NCI-H524 (cell line): ENCODE data around the gene NRN1L.
A peak's percentile ranks its signal among the peaks of the same experiment; 100 is the strongest.
"Not testable (repeated sequence)": the region's sequence is repeated elsewhere in the genome, so short reads cannot be mapped to it uniquely, and the experiment has no call there.

Experiments used
- DNase-seq, 2 experiments: peaks; one replicate each; lab custom pipeline; 2025; lab: John Stamatoyannopoulos, UW

NRN1L gene

GRCh38 chr16:67860589-67861398, 23.9 kb upstream of the NRN1L start:
- no peak for DNase-seq

- no peak for DNase-seq
Observed at GRCh38 chr16:67861877-67862276, 22.8 kb upstream of the NRN1L start.

- no peak for DNase-seq
Observed at GRCh38 chr16:67862623-67863583, 21.8 kb upstream of the NRN1L start.

DNA sequence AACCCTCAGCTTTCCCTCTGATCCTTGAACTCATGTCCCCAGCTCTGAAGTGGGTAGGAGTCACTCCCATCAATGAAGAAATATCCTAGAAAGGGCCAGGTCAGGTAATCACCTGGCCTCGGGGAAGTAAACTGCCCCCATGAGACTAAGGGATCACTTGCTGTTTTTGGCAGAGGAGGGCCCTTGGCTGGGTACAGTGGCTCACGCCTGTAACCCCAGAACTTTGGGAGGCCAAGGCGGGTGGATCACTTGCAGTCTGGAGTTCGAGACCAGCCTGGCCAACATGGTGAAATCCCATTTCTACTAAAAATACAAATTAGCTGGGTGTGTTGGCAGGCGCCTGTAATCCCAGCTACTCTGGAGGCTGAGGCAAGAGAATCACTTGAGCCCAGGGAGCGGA, 20.6 kb upstream of the NRN1L start:
- not testable (repeated sequence) for DNase-seq

- no peak for DNase-seq
Observed at GRCh38 chr16:67864594-67864993, 20.1 kb upstream of the NRN1L start.

DNA sequence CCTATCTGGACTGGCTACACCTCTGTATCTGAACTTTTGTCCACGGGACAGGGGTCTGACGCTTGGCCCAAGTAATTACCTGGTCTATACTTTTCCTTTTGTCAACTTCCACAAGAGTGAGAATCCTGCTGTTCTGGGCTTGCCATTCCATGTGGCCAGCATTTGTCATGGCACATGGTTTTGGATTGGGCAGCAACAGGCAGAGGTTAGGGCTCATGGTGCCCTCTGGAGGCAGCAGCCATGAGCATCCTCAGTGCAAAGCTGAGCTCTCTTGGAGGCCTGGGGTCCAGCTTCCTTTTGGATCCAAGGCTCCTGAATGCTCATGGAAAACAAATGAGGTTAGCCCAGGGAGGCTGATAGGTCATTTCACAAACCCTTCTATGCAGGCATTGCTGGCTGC, 19.4 kb upstream of the NRN1L start:
- DNase-seq = peak; percentile 18 to 38

DNA sequence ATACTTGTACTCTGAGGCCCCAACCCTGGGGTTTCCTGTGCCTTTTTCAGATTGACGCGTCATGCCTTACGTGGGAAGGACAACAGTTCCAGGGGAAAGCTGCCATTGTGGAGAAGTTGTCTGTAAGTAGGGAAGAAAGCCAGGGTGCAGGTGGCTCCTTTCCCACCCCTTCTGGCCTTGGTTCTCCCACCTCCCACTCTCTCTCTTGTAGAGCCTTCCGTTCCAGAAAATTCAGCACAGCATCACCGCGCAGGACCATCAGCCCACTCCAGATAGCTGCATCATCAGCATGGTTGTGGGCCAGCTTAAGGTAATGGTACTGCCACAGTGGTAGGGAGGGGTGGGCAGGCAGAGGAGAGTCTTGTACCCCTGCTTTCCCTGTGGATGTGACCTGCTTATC, 16.4 kb upstream of the NRN1L start:
- DNase-seq = no peak

DNA sequence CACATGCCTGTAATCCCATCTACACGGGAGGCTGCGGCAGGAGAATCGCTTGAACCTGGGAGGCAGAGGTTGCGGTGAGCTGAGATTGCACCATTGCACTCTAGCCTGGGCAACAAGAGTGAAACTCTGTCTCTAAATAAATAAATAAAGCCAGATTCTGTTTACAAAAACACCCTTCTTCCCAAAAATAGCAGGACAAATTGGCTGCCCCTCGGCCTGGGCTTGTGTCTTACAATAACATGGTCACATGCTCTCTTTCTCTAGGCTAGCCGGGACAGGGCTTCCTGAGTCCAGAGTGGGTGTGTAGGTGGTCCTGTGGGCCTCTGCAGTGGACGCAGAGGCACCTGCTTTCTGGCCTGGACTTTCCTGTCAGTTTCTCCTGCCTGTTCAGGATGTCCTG, 15.0 kb upstream of the NRN1L start:
- DNase-seq = no peak

DNA sequence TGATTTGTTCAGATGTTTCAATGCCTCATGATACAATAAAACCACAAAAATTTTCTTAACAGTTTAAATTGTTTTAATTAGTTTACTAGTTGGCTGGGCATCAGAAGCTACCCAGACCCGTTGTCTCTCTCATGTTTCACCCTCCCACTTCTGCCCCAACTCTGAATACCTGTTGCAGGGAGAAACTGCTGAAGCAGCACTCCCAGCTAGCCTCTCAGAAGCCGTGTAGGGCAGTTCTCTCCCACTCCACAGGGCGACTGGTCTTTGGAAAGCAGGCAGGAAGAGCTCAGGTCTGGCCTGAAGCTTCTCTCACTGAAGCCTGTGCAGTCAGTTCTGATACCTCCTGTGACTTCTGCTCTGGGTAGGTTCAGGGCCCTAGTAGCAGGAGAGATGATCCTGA, 13.4 kb upstream of the NRN1L start:
- no peak for DNase-seq

GRCh38 chr16:67872131-67872630, 12.5 kb upstream of the NRN1L start:
- DNase-seq = no peak

GRCh38 chr16:67872631-67873434, 11.9 kb upstream of the NRN1L start, which contains the start of gene EDC4:
TSS of gene EDC4 (plus strand) at chr16:67873052. CDS start at chr16:67873262, 210 bp downstream.
- DNase-seq = peak; percentile 47 to 77

GRCh38 chr16:67873435-67874370, 11.0 kb upstream of the NRN1L start:
- no peak for DNase-seq

DNA sequence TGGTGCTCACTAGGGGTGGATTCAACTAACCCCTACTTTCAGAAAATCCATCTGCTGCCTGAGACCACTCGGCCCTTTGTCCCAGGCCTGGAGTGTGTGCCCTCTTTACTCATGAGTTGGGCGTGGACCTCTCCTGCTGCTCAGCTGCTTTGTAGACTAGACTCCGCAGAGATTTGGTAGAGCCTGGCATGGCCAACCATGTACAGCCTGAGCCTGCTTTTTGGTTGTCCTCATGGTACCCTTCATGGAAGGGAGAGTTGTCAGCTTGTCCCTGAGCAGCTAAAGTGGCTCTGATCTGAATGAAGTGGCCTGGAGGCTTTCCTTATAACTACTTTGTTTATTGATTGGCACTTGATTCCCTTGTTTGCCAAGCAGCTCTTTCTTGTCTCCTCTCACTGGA, 10.3 kb upstream of the NRN1L start:
- no peak for DNase-seq

GRCh38 chr16:67877064-67877463, 7.6 kb upstream of the NRN1L start:
- DNase-seq = no peak

DNA sequence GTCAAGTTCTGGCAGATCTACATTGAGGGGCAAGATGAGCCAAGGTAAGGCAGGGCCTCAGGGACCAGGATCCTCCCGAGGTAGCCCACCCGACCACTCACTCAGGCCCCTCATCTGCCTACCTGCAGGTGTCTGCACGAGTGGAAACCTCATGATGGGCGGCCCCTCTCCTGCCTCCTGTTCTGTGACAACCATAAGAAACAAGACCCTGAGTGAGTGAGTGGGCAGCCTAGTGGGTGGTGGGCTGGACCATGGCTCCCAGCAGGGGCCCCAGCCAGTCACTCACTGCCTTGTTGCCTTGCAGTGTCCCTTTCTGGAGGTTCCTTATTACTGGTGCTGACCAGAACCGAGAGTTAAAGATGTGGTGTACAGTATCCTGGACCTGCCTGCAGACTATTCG, 6.5 kb upstream of the NRN1L start:
- DNase-seq = no peak

- DNase-seq = no peak
Observed at GRCh38 chr16:67878846-67879245, 5.8 kb upstream of the NRN1L start.

- DNase-seq = no peak
Observed at GRCh38 chr16:67879462-67879861, 5.2 kb upstream of the NRN1L start.

- no peak for DNase-seq
Observed at GRCh38 chr16:67879936-67880335, 4.7 kb upstream of the NRN1L start.

DNA sequence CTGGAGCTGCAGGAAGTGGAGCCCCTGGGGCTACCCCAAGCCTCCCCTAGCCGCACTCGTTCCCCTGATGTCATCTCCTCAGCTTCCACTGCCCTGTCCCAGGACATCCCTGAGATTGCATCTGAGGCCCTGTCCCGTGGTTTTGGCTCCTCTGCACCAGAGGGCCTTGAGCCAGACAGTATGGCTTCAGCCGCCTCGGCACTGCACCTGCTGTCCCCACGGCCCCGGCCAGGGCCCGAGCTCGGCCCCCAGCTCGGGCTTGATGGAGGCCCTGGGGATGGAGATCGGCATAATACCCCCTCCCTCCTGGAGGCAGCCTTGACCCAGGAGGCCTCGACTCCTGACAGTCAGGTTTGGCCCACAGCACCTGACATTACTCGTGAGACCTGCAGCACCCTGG, 4.1 kb upstream of the NRN1L start:
- DNase-seq = no peak

- no peak for DNase-seq
Observed at GRCh38 chr16:67881621-67882161, 3.0 kb upstream of the NRN1L start.
